ENCODE data around the gene PRR20A.

- TF ChIP-seq YY1 (IDR thresholded peaks at IDR 0.05; ENCODE audit: insufficient read depth, insufficient read length), result no peak
- no peak for TF ChIP-seq ZNF274 (IDR thresholded peaks at IDR 0.05; ENCODE audit: low read depth, low read length)
- no peak for TF ChIP-seq SUZ12 (IDR thresholded peaks at IDR 0.05; ENCODE audit: extremely low read depth, insufficient read depth, insufficient read length)
These were observed 1.7 kb upstream of the PRR20A start for GRCh38 chr13:57138988-57139387.
